IPS-18c (cell line): ENCODE measurements around the gene VAC14.

Source experiments
- H3K4me3 ChIP-seq: 2 replicates; pipeline ENCODE4 v1.7.0; 2013; ENCODE audit warnings: low read depth, mild to moderate bottlenecking, low read length, moderate library complexity; ENCODE audit not compliant: insufficient read depth
- H3K9me3 ChIP-seq: one replicate; pipeline ENCODE4 v1.6.1; 2013; ENCODE audit warnings: mild to moderate bottlenecking, low read length, moderate library complexity; ENCODE audit not compliant: control insufficient read depth, insufficient read depth

Gene VAC14

GRCh38 chr16:70708366-70709246 is 92.4 kb downstream of the VAC14 start:
- Histone ChIP-seq H3K4me3 (no peak overlapping the region; the same call in 1 of the 2 replicates), H3K9me3 (no peaks in the 10 kb centered on the region)

DNA sequence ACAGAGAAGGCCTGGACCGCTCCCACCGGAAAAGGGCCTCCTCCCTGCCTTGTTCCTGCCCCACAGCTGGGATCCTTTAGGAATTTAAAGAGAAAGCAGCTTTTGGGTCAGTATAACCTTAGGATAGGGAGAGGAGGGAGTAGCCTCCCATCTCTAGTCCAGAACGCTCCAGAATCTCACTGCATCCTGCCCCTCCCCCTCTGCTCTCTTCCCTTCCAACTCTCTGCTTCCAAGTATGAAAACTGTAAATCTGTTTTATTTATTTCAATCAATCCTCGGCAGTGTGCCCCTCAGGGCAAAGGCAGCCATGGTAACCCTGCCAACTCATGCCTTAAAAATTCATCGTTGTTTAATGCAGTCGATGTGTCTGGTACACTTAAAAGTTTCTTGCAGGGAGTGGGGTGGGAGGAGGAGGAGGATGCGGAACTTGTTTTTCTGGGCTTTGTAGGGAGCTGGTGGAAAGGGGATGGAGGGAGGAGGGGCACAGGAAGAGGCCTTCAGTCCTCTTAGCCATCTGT is 94.0 kb downstream of the VAC14 start:
- Histone ChIP-seq H3K9me3 (no peaks in the 10 kb centered on the region), H3K4me3 (no peak overlapping the region)

DNA sequence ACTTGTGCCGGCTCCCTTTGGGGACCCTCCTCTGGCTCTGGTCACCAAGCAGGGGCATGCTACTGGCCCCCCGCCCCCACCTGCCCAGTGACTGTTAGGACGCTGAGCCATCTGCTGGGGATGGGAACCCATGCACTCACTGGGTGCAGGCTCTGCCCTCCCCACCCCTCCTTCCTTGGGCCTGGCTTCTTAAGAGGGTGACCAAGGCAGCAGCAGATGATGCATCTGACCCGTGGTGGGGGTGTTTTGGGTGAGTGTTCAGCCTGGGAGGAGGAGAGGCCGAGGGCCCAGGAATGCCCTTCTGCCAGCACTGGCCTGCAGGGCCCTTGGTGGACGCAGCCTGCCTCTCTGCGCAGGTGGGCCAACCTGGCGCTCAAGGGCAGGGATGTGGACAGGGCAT is 95.9 kb downstream of the VAC14 start:
- H3K4me3 ChIP-seq, result no peak overlapping the region
- H3K9me3 ChIP-seq, result no peaks in the 10 kb centered on the region

DNA sequence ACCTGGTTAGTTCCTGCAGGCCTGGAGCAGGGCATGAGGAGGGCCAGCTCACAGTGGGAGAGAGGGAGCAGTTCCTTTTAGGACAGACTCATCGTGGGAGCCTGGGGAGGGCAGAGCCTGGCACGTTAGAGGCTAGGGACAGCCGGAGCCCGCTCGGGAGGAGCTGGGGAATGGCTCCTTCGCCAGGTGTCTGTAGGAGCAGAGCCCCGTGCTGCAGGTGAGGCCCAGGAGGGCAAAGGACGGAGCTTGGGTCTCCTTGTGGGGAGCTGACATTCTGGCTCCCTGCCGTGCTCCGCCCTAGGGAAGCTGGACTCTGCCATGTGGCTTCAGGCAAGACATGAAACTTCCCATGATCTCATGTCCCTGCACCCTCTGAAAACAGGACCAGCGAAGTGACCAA is 96.4 kb downstream of the VAC14 start:
- H3K4me3 ChIP-seq, result no peak overlapping the region
- no peaks in the 10 kb centered on the region for H3K9me3 ChIP-seq

- H3K9me3 ChIP-seq, result no peaks in the 10 kb centered on the region
- no peak overlapping the region for H3K4me3 ChIP-seq
Measured at GRCh38 chr16:70703835-70704381, 97.0 kb downstream of the VAC14 start.

DNA sequence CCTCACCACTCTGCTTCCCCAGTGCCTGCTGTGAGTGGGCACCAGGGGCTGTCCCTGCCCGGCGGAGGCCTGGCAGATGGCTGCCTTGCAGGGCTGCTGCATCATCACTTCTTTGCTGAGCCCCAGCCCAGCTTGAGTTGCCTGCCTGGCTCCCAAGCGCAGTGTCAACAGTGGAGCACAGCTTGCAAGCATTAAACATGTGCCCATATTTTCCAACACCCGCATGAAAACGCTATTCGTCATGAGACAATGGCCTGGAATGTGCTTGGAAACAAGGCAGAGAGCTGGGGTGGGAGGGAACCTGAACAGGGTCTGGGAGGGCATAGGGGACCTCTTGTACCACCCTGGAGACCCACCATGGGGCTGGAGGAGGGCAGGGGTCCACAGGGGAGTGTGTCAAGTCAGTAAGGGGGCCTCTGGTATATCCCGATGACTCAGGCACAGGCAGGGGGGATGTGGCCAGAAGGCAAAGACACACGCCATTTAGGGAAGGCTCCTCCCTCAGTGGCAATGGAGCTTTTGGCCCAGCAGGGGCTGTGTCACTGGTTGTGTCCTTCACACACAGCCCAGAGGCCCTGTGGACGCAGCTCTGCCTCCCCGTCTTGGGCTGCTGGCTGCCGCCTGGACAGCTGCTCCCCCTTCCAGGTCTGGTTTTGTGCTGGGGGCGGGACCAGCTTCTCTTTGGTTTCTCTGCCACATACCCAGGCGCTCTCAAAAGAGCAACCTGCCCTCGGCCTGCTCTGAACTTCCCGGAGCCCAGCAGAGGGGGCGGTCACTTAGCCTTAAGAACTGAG is 97.7 kb downstream of the VAC14 start:
- Histone ChIP-seq H3K9me3 (no peaks in the 10 kb centered on the region), H3K4me3 (no peak overlapping the region)

- Histone ChIP-seq H3K4me3 (no peak overlapping the region), H3K9me3 (no peaks in the 10 kb centered on the region)
Measured at GRCh38 chr16:70702624-70703023, 98.3 kb downstream of the VAC14 start.

DNA sequence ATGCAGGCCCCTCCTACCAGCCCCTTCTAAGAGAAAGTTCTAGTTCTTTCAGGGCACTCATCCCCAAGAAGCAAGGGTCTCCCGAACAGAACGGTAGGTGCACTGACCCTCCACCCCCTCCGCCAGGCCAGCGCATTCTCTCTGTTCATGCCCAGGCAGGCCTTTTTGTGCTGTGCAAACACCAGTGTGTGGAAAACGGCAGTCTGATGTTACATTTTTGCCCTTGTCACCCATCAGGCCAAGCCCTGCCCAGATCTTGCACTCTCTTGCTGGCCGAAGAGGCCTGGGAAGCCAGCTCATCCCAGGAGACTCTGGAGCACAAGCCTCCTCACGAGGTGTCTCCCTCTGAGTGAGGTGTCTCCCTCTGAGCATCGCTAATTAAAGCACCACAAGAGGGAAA is 99.0 kb downstream of the VAC14 start:
- H3K4me3 ChIP-seq, result no peak overlapping the region
- no peaks in the 10 kb centered on the region for H3K9me3 ChIP-seq

- no peaks in the 10 kb centered on the region for H3K9me3 ChIP-seq
- no peak overlapping the region for H3K4me3 ChIP-seq
Measured at GRCh38 chr16:70701596-70701995, 99.4 kb downstream of the VAC14 start.

DNA sequence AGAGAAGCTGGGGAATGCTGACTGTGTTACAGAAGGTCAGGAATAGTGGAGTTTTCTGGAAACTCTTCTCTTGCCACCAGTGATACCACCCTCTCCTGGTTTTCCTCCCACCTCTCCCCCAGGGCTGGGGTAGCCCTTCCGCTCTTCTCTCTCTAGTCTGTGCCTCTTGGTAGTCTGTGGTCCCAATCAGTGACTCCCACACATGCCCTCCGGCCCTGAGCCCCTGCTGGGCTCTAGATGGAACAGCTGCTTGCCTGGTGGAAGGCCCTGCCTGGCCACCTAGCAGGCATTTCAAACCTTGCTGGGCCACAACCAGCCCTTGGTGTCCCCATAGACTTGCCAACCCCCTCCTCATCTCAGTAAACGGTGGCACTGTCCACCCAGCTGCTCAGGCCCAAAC is 99.9 kb downstream of the VAC14 start:
- no peaks in the 10 kb centered on the region for H3K9me3 ChIP-seq

DNA sequence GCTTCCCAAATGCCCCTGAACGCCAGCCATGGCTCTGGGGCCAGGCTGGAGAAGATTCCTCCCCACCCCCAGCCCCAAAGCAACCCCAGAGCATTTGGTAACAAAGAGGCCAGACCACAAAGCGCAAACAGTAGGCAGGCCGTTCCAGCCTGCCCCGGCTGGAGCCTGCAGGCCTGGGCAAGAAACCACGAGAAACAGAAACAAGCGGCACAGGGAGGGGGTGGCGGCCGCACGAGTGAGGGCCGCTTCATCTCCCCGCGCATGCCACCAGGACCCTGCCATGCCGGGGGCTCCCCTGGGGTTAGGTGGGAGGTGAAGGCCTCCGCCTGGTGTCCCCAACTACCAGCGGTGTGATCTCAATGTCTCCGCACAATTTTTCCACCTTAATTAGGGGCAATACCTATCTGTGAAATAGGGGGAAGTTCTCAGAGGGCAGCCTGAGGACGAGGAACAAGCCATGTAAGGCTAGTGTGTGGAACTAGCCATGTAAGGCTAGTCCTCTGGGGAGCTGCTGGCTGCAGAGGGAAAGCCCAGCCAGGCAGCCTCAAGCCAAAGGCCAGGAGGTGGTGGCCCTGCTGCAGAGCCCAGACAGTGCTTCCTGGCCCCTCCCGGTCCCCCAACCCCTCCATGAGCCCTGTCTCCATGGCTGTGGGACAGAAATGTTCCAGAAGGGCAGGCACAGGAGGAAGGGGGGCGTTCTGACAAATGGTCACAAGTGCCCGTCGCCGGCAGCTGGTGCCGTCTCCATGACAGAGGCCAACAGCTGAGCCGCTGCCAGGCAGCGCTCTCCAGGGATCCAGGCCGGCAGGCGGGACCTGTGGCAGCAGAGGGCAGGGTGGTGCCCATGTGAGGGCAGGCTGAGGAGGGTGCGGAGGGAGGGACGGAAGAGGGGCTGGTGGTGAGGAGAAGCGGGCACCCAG is 100.6 kb downstream of the VAC14 start:
- no peak overlapping the region for H3K4me3 ChIP-seq

More for the DNA sequence above, 99.9 kb downstream of the VAC14 start:
- H3K4me3 ChIP-seq, result no peak overlapping the region

GRCh38 chr16:70699696-70700095 is 101.3 kb downstream of the VAC14 start:
- Histone ChIP-seq H3K9me3 (no peaks in the 10 kb centered on the region), H3K4me3 (no peak overlapping the region)

More for the DNA sequence above, 100.6 kb downstream of the VAC14 start:
- H3K9me3 ChIP-seq, result no peaks in the 10 kb centered on the region

GRCh38 chr16:70698901-70699300 is 102.1 kb downstream of the VAC14 start:
- no peaks in the 10 kb centered on the region for H3K9me3 ChIP-seq
- no peak overlapping the region for H3K4me3 ChIP-seq

GRCh38 chr16:70697594-70698170 is 103.3 kb downstream of the VAC14 start:
- Histone ChIP-seq H3K4me3 (no peak overlapping the region), H3K9me3 (no peaks in the 10 kb centered on the region)

DNA sequence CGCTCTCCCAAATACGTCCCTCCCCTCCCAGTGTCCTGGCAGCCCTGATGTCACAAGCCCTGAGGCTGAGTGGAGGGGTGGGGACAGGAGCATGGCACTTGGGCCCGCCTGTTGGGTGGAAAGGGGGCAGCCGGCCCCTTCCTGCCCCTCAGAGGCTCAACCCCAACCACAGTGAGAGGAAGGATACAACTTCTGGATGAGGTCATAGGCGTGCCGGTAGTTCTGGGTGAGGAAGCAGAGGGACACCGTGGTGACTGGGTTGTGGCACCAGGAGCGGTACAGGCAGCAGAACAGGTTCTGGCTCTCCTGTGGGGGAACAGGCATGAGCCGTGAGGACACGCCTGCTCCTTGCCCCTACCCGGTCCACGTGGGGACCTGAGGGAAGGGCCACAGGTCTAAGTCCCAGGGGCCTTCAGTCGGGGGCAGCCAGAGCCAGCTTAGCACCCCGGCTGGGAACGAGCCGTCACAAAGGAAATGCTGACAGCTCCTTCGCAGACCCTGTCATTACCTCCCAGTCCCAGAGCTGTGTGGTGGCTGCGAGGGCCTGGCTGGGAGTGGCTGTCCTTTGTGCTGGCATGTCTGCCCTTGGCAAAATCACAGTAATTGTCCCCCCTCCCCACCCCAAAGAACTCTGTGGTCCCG is 103.9 kb downstream of the VAC14 start:
- H3K9me3 ChIP-seq, result no peaks in the 10 kb centered on the region
- H3K4me3 ChIP-seq, result no peak overlapping the region

DNA sequence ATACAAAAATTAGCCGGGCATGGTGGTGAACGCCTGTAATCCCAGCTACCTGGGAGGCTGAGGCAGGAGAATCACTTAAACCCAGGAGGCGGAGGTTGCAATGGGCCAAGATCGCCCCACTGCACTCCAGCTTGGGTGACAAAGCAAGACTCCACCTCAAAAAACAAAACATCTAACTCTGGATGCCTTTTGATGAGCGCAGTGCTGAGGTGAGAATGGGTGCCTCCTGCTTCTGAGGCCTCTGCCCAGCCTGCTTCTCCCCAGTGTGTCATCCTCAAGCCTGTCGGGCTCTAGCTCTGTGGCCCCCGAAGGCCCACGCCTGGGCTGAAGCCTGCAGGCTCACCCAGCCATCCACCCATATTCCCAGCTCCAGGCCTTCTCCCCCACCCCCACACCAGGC is 104.6 kb downstream of the VAC14 start:
- no peak overlapping the region for H3K4me3 ChIP-seq

More for the DNA sequence above, 104.6 kb downstream of the VAC14 start:
- H3K9me3 ChIP-seq, result no peaks in the 10 kb centered on the region
